Measurements from ENCODE around the gene SIGLEC12. TPM values are rescaled to one million over a fixed set of nuclear protein-coding genes. Genes with fewer than 3 reads are reported as not detected.
A peak's percentile ranks its signal among the peaks of the same experiment; 100 is the strongest.

The SIGLEC12 gene
- total and polyA plus RNA-seq, 9 of the 15 experiments (the other 6 are each of a cell fraction or from before 2014, with no cell fraction given) = 0.08 to 1.3 (median 0.54) TPM

DNA sequence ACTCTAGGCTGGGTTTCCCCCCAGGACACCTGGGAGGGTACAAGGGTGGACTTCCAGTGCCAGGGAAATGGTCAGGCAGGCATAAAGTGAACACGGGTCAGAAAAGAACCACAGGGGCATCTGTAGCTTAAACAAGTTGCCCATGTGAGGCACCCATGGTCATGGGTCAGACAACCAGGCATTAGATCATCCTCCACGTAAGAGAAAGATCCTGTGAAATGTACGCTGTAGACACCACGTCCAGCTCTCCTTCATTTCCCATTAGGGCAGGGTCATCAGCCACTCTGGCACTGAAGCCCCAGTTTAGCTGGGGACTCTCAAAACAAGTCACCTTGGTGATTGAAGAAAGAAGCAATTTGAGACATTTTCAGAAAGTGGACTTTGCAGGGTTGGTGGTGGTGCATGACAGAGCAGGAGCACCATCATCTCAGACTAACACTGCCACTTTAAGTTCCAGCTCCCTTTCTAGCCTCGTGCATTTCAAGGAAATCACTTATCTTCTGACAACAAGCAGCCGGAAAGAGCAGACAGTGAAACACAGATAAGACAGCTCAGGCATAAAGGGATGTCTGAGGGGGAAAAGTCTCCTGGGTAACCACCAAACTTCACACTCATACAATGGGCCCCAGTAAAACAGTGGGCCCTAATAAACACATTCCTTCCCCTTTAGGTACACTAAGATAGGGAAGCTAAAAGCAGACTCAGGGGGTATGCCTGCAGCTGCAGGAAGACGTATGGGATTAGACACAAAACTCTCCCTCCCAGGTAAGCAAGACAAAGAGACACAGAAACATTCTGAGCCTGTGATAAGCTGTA lies 46.0 kb upstream of the SIGLEC12 start (continued):
- TF ChIP-seq ILF3 (IDR thresholded peaks at IDR 0.05; ENCODE audit: borderline replicate concordance) (peak; percentile 88), ZNF146 (CRISPR knock-in tag; IDR thresholded peaks at IDR 0.05; ENCODE audit: unreplicated experiment) (no peak), KLF10 (CRISPR knock-in tag; IDR thresholded peaks at IDR 0.05) (no peak), CEBPG (CRISPR knock-in tag; IDR thresholded peaks at IDR 0.05) (0 out of 2 replicates have a peak, but pooled peaks have one; percentile 8), CEBPG (tag; conservative IDR thresholded peaks at IDR 0.05 in 1 of 2, IDR thresholded peaks at IDR 0.05 in 1 of 2) (no peak), PHB2 (IDR thresholded peaks at IDR 0.05; ENCODE audit: low read depth) (peak; percentile 92), ZNF444 (CRISPR knock-in tag; IDR thresholded peaks at IDR 0.05) (no peak)
- TF ChIP-seq, protein P1, sequence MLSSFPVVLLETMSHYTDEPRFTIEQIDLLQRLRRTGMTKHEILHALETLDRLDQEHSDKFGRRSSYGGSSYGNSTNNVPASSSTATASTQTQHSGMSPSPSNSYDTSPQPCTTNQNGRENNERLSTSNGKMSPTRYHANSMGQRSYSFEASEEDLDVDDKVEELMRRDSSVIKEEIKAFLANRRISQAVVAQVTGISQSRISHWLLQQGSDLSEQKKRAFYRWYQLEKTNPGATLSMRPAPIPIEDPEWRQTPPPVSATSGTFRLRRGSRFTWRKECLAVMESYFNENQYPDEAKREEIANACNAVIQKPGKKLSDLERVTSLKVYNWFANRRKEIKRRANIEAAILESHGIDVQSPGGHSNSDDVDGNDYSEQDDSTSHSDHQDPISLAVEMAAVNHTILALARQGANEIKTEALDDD (IDR thresholded peaks at IDR 0.05) = no peak; the same call in 1 of the 2 replicates
- TF ChIP-seq, protein P2, sequence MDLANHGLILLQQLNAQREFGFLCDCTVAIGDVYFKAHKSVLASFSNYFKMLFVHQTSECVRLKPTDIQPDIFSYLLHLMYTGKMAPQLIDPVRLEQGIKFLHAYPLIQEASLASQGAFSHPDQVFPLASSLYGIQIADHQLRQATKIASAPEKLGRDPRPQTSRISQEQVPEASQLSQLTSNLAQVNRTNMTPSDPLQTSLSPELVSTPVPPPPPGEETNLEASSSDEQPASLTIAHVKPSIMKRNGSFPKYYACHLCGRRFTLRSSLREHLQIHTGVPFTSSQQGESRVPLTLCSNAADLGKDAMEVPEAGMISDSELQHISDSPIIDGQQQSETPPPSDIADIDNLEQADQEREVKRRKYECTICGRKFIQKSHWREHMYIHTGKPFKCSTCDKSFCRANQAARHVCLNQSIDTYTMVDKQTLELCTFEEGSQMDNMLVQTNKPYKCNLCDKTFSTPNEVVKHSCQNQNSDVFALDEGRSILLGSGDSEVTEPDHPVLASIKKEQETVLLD (IDR thresholded peaks at IDR 0.05) = no peak
- TF ChIP-seq, protein P3, sequence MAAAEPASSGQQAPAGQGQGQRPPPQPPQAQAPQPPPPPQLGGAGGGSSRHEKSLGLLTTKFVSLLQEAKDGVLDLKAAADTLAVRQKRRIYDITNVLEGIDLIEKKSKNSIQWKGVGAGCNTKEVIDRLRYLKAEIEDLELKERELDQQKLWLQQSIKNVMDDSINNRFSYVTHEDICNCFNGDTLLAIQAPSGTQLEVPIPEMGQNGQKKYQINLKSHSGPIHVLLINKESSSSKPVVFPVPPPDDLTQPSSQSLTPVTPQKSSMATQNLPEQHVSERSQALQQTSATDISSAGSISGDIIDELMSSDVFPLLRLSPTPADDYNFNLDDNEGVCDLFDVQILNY (CRISPR knock-in tag; IDR thresholded peaks at IDR 0.05) = no peak
- TF ChIP-seq, protein P4, sequence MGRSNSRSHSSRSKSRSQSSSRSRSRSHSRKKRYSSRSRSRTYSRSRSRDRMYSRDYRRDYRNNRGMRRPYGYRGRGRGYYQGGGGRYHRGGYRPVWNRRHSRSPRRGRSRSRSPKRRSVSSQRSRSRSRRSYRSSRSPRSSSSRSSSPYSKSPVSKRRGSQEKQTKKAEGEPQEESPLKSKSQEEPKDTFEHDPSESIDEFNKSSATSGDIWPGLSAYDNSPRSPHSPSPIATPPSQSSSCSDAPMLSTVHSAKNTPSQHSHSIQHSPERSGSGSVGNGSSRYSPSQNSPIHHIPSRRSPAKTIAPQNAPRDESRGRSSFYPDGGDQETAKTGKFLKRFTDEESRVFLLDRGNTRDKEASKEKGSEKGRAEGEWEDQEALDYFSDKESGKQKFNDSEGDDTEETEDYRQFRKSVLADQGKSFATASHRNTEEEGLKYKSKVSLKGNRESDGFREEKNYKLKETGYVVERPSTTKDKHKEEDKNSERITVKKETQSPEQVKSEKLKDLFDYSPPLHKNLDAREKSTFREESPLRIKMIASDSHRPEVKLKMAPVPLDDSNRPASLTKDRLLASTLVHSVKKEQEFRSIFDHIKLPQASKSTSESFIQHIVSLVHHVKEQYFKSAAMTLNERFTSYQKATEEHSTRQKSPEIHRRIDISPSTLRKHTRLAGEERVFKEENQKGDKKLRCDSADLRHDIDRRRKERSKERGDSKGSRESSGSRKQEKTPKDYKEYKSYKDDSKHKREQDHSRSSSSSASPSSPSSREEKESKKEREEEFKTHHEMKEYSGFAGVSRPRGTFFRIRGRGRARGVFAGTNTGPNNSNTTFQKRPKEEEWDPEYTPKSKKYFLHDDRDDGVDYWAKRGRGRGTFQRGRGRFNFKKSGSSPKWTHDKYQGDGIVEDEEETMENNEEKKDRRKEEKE (IDR thresholded peaks at IDR 0.05; ENCODE audit: borderline replicate concordance in 1 of 2, control insufficient read depth in 1 of 2, low read depth in 2 of 2, low read length in 1 of 2) = 0 out of 4 replicates have a peak, but pooled peaks of 1 of the 2 experiments have one; percentile 32
- TF ChIP-seq, protein P5, sequence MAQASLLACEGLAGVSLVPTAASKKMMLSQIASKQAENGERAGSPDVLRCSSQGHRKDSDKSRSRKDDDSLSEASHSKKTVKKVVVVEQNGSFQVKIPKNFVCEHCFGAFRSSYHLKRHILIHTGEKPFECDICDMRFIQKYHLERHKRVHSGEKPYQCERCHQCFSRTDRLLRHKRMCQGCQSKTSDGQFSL (CRISPR knock-in tag; IDR thresholded peaks at IDR 0.05) = 0 out of 2 replicates have a peak, but pooled peaks have one; percentile 33
- TF ChIP-seq, protein P5 (tag; IDR thresholded peaks at IDR 0.05) = no peak
- TF ChIP-seq, protein P6, sequence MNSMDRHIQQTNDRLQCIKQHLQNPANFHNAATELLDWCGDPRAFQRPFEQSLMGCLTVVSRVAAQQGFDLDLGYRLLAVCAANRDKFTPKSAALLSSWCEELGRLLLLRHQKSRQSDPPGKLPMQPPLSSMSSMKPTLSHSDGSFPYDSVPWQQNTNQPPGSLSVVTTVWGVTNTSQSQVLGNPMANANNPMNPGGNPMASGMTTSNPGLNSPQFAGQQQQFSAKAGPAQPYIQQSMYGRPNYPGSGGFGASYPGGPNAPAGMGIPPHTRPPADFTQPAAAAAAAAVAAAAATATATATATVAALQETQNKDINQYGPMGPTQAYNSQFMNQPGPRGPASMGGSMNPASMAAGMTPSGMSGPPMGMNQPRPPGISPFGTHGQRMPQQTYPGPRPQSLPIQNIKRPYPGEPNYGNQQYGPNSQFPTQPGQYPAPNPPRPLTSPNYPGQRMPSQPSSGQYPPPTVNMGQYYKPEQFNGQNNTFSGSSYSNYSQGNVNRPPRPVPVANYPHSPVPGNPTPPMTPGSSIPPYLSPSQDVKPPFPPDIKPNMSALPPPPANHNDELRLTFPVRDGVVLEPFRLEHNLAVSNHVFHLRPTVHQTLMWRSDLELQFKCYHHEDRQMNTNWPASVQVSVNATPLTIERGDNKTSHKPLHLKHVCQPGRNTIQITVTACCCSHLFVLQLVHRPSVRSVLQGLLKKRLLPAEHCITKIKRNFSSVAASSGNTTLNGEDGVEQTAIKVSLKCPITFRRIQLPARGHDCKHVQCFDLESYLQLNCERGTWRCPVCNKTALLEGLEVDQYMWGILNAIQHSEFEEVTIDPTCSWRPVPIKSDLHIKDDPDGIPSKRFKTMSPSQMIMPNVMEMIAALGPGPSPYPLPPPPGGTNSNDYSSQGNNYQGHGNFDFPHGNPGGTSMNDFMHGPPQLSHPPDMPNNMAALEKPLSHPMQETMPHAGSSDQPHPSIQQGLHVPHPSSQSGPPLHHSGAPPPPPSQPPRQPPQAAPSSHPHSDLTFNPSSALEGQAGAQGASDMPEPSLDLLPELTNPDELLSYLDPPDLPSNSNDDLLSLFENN (IDR thresholded peaks at IDR 0.05; ENCODE audit: low read depth in 2 of 2, low read length in 2 of 2) = peak in 1 of 2 experiments; percentile 95; a peak in 2 of 4 replicates

Measured in K562 (cell line).